Muscle layer of duodenum (tissue), 2 donors: ENCODE data around the gene PCNX1.
"Not testable (repeated sequence)": the region's sequence is repeated elsewhere in the genome, so short reads cannot be mapped to it uniquely, and the experiment has no call there.

ENCODE experiments used
- H3K27ac ChIP-seq: one replicate; pipeline ENCODE4 v1.7.0; 2013; ENCODE audit warnings: mild to moderate bottlenecking, low read length
- H3K27me3 ChIP-seq: one replicate; pipeline ENCODE4 v1.7.0; 2013; ENCODE audit warnings: low read depth, mild to moderate bottlenecking, control low read depth, low read length
- H3K36me3 ChIP-seq, 2 donors: one replicate each; pipeline ENCODE4 v1.7.0; 2013; ENCODE audit warnings: low read length in 2 of 2, control low read depth in 1 of 2, mild to moderate bottlenecking in 1 of 2; ENCODE audit not compliant: insufficient read depth in 2 of 2, control insufficient read depth in 1 of 2
- H3K4me1 ChIP-seq, 2 donors: one replicate each; pipeline ENCODE4 v1.7.0; 2013; ENCODE audit warnings: low read length in 2 of 2, mild to moderate bottlenecking in 2 of 2, control low read depth in 1 of 2, moderate library complexity in 1 of 2; ENCODE audit not compliant: insufficient read depth in 2 of 2, control insufficient read depth in 1 of 2
- H3K4me3 ChIP-seq, 2 donors: one replicate each; pipeline ENCODE4 v1.7.0; 2013; ENCODE audit warnings: low read length in 2 of 2, low read depth in 1 of 2, mild to moderate bottlenecking in 1 of 2
- H3K9me3 ChIP-seq, 2 donors: one replicate each; pipeline ENCODE4 v1.7.0; 2013; ENCODE audit warnings: low read length in 2 of 2, control low read depth in 1 of 2, mild to moderate bottlenecking in 1 of 2; ENCODE audit not compliant: control insufficient read depth in 1 of 2
- donor health status: healthy.

PCNX1 gene

DNA sequence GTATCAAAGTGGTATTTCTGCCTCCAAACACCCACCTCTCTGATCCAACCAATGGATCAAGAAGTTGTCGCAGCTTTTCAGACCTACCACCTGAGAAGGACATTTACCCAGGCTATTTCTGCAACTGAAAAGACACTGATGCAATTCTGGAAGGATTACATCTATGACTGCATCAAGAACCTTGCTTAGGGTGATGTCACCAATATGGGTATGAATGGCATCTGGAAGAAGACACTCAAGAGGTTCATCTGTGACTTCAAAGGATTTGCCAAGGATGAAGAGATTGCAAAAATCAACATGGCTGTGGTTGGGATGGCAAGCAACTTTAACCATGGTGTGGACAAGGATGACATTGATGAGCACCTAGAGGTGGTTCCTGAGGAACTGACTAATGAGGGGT lies 154.2 kb downstream of the PCNX1 start:
- Histone ChIP-seq H3K36me3 (peaks cover 30 to 59% of the 10 kb centered on the region in 2 donors), H3K9me3 (no peaks in the 10 kb centered on the region)

GRCh38 chr14:71062581-71063303 lies 155.5 kb downstream of the PCNX1 start:
- Histone ChIP-seq H3K27ac (no peak overlapping the region), H3K4me3 (no peak overlapping the region), H3K27me3 (no peaks in the 10 kb centered on the region), H3K36me3 (peaks cover 30 to 54% of the 10 kb centered on the region in 2 donors), H3K9me3 (no peaks in the 10 kb centered on the region), H3K4me1 (no peaks in the 10 kb centered on the region)

More for the DNA sequence above, 154.2 kb downstream of the PCNX1 start:
- no peak overlapping the region for H3K27ac ChIP-seq
- H3K4me1 ChIP-seq, result no peaks in the 10 kb centered on the region
- H3K4me3 ChIP-seq, result no peak overlapping the region
- no peaks in the 10 kb centered on the region for H3K27me3 ChIP-seq

DNA sequence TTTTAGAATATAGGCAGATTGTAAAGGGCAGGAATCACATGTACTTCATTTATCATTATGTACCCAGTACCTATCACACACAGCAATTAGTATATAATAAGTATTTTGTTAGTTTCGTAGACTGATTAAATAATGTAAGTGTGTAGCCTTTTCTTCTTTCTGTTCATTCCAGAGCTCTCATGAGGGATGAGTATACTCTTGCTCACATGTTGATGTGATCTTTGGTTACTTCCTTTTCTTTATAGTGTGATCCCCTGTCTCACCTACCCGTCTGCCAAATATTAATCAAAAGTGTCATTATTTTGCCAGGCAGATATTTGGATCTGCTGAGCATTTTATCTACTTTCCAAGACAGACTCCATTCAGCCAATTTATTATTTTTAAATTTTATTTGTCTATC lies 156.1 kb downstream of the PCNX1 start:
- peaks cover 28 to 48% of the 10 kb centered on the region in 2 donors for H3K36me3 ChIP-seq
- H3K27me3 ChIP-seq, result no peaks in the 10 kb centered on the region
- H3K4me1 ChIP-seq, result no peaks in the 10 kb centered on the region
- no peak overlapping the region for H3K4me3 ChIP-seq
- H3K27ac ChIP-seq, result no peak overlapping the region
- no peaks in the 10 kb centered on the region for H3K9me3 ChIP-seq

DNA sequence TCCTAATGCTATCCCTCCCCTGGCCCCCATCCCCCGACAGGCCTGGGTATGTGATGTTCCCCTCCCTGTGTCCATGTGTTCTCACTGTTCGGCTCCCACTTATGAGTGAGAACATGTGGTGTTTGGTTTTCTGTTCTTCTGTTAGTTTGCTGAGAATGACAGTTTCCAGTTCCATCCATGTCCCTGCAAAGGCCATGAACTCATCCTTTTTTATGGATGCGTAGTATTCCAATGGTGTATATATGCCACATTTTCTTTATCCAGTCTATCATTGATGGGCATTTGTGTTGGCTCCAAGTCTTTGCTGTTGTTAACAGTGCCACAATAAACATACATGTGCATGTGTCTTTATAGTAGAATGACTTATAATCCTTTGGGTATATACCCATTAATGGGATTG lies 157.5 kb downstream of the PCNX1 start:
- H3K4me3 ChIP-seq, H3K9me3 ChIP-seq, H3K27ac ChIP-seq, H3K27me3 ChIP-seq, H3K4me1 ChIP-seq: not testable (repeated sequence)
- peaks cover 23 to 41% of the 10 kb centered on the region in 2 donors for H3K36me3 ChIP-seq

GRCh38 chr14:71070169-71070568 lies 162.9 kb downstream of the PCNX1 start:
- no peak overlapping the region for H3K27ac ChIP-seq
- no peaks in the 10 kb centered on the region for H3K9me3 ChIP-seq
- no peak overlapping the region for H3K4me3 ChIP-seq
- no peaks in the 10 kb centered on the region for H3K4me1 ChIP-seq
- H3K27me3 ChIP-seq, result no peaks in the 10 kb centered on the region
- H3K36me3 ChIP-seq, result peaks cover 21 to 41% of the 10 kb centered on the region in 2 donors

GRCh38 chr14:71071042-71071441 lies 163.8 kb downstream of the PCNX1 start:
- H3K36me3 ChIP-seq, result peaks cover 21 to 38% of the 10 kb centered on the region in 2 donors
- H3K4me3 ChIP-seq, result no peak overlapping the region
- H3K9me3 ChIP-seq, result no peaks in the 10 kb centered on the region
- no peak overlapping the region for H3K27ac ChIP-seq
- H3K27me3 ChIP-seq, result no peaks in the 10 kb centered on the region
- H3K4me1 ChIP-seq, result no peaks in the 10 kb centered on the region

- Histone ChIP-seq H3K36me3 (peaks cover 35 to 59% of the 10 kb centered on the region in 2 donors), H3K4me1 (no peaks in the 10 kb centered on the region), H3K9me3 (peaks cover 0 to 4% of the 10 kb centered on the region in 2 donors), H3K27ac (no peak overlapping the region), H3K4me3 (no peak overlapping the region), H3K27me3 (no peaks in the 10 kb centered on the region)
Measured at GRCh38 chr14:71076462-71077092, 169.3 kb downstream of the PCNX1 start.

DNA sequence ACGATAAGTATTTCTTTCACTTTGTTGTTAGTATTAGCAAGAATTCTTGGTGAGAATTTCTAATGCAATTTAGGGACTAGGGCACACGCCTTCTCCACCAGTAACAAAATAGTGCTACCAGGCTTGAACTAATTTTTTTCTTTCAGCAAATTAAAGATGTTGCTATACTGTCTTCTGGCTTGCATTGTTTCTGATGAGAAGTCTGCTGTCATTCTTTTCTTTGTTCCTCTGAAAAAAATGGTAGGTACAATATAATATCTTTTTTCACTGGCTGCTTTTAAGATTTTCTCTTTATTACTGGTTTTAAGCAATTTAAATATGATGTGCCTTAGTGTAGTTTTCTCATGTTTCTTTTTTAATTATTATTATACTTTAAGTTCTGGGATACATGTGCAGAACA lies 171.2 kb downstream of the PCNX1 start:
- no peaks in the 10 kb centered on the region for H3K4me1 ChIP-seq
- H3K4me3 ChIP-seq, result no peak overlapping the region
- H3K9me3 ChIP-seq, result peaks cover 0 to 4% of the 10 kb centered on the region in 2 donors
- H3K36me3 ChIP-seq, result peaks cover 32 to 50% of the 10 kb centered on the region in 2 donors
- no peak overlapping the region for H3K27ac ChIP-seq
- H3K27me3 ChIP-seq, result no peaks in the 10 kb centered on the region

DNA sequence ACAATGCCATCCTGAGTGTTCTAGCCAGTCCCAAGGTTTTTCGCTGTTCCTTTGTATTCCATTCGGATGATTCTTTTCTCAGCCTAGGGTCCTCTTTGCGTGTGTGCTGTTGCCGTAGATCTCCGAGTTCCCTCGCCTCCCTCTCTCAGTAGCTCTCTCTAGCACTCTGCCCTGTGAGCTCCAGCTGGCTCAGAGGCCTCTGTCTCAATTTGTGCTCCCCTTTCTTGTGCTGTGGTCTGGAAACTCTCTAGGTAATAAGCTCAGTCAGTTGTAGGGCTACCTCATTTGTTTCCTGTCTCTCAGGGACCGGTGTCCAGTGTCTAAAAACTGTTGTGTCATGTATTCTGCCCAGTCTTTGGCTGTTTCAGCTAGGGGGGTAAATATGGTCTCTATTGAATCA lies 179.3 kb downstream of the PCNX1 start:
- Histone ChIP-seq H3K36me3 (peaks cover 21 to 27% of the 10 kb centered on the region in 2 donors), H3K4me3 (no peak overlapping the region), H3K27ac (no peak overlapping the region), H3K4me1 (no peaks in the 10 kb centered on the region), H3K9me3 (no peaks in the 10 kb centered on the region), H3K27me3 (no peaks in the 10 kb centered on the region)

DNA sequence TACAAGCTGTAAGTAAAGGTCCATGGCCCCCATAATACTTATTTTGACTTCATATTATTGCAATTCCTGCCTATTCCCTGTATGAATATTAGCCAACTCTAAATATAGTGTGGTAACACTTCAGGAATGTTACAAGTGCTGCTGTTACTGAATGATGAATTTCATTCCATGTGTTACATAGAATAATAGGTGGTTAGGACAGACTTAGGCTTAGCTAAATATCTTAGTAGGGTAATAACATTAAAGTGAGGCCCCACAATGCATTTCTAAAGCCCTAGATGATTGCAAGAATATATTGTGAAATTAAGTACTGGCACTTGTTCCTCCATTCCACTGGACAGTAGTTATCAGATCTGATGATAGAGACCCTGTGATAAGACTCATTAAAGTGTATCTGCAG lies 182.7 kb downstream of the PCNX1 start:
- Histone ChIP-seq H3K36me3 (peaks cover 21 to 46% of the 10 kb centered on the region in 2 donors), H3K4me3 (no peak overlapping the region), H3K27me3 (no peaks in the 10 kb centered on the region), H3K4me1 (no peaks in the 10 kb centered on the region), H3K9me3 (no peaks in the 10 kb centered on the region), H3K27ac (no peak overlapping the region)

DNA sequence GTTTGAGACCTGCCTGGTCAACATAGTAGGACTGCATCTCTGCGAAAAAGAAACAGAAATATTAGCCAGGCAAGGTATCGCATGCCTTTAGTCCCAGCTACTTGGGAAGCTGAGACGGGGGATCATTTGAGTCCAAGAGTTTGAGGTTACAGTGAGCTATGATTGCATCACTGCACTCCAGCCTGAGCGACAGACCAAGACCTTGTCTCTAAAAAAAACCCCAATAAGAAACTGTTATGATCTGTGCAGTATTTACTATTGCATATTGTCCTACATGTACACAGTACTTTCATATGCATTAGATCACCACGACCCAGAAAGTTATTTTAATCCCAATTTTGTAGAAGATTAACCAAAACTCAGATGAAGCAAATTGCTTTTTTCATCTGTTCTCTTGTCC lies 187.5 kb downstream of the PCNX1 start:
- no peaks in the 10 kb centered on the region for H3K4me1 ChIP-seq
- H3K4me3 ChIP-seq, result no peak overlapping the region
- peaks cover 0 to 5% of the 10 kb centered on the region in 2 donors for H3K9me3 ChIP-seq
- H3K27me3 ChIP-seq, result no peaks in the 10 kb centered on the region
- peaks cover 13 to 26% of the 10 kb centered on the region in 2 donors for H3K36me3 ChIP-seq
- H3K27ac ChIP-seq, result no peak overlapping the region
